Neural cell (in vitro differentiated cells): ENCODE data around the gene PARD3B. TPM values are rescaled to one million over a fixed set of nuclear protein-coding genes. Genes with fewer than 3 reads are reported as not detected.

Experiments
- H2AFZ ChIP-seq: fragments of 200-600, 300-800 bp; sonication (generic), shearing (Covaris generic); 2 replicates; pipeline ENCODE4 v1.6.0; 2014; ENCODE audit warnings: low read depth, mild to moderate bottlenecking, antibody characterized with exemption, low read length, moderate library complexity
- H3F3A ChIP-seq: fragments of 200-600 bp; shearing (Covaris generic); 2 replicates; pipeline ENCODE4 v1.6.1; 2016; ENCODE audit warnings: mild to moderate bottlenecking, moderate library complexity, mixed read lengths, antibody characterized with exemption, low read length; ENCODE audit not compliant: insufficient read depth, poor library complexity, severe bottlenecking
- H3K27ac ChIP-seq: fragments of 200-600, 300-800 bp; sonication (generic), shearing (Covaris generic); 2 replicates; pipeline ENCODE4 v1.5.1; 2014; ENCODE audit warnings: mild to moderate bottlenecking, low read length, moderate library complexity
- H3K27me3 ChIP-seq: fragments of 300-800, 200-600 bp; sonication (generic), shearing (Covaris generic); 2 replicates; pipeline ENCODE4 v1.6.0; 2014; ENCODE audit warnings: mild to moderate bottlenecking, low read depth, low read length, moderate library complexity; ENCODE audit not compliant: insufficient read depth
- H3K36me3 ChIP-seq: fragments of 300-800, 200-600 bp; sonication (generic), shearing (Covaris generic); 2 replicates; pipeline ENCODE4 v1.5.1; 2014; ENCODE audit warnings: mild to moderate bottlenecking, antibody characterized with exemption, low read length, moderate library complexity; ENCODE audit not compliant: insufficient read depth
- H3K4me2 ChIP-seq: fragments of 300-800, 200-600 bp; sonication (generic), shearing (Covaris generic); 2 replicates; pipeline ENCODE4 v1.6.0; 2014; ENCODE audit warnings: mild to moderate bottlenecking, low read length
- H3K4me3 ChIP-seq: fragments of 300-800, 200-600 bp; sonication (generic), shearing (Covaris generic); 2 replicates; pipeline ENCODE4 v1.5.1; 2014; ENCODE audit warnings: mild to moderate bottlenecking, low read length, moderate library complexity
- H3K79me2 ChIP-seq: fragments of 200-600 bp; shearing (Covaris generic); replicated peaks from 2 replicates; pipeline ENCODE4 v1.6.0; 2014; ENCODE audit warnings: mild to moderate bottlenecking, low read length, moderate library complexity; ENCODE audit not compliant: insufficient read depth
- H3K9ac ChIP-seq: fragments of 300-800, 200-600 bp; sonication (generic), shearing (Covaris generic); 2 replicates; pipeline ENCODE4 v1.6.1; 2016; ENCODE audit warnings: mild to moderate bottlenecking, low read length, mixed read lengths
- H3K9me2 ChIP-seq: fragments of 200-600 bp; shearing (Covaris generic); 2 replicates; pipeline ENCODE4 v1.6.1; 2016; ENCODE audit warnings: mild to moderate bottlenecking, low read length, mixed read lengths; ENCODE audit not compliant: insufficient read depth
- H3K9me3 ChIP-seq: fragments of 200-600, 300-800 bp; sonication (generic), shearing (Covaris generic); 2 replicates; pipeline ENCODE4 v1.6.1; 2016; ENCODE audit warnings: mild to moderate bottlenecking, mixed run types, low read length, moderate library complexity, mixed read lengths
- H4K20me1 ChIP-seq: fragments of 200-600 bp; shearing (Covaris generic); 2 replicates; pipeline ENCODE4 v1.6.1; 2016; ENCODE audit warnings: mild to moderate bottlenecking, mixed run types; ENCODE audit not compliant: insufficient read depth
- EP300 ChIP-seq: fragments of 450-650 bp; conservative IDR thresholded peaks from 2 replicates; pipeline ENCODE4 v1.6.1; 2014; ENCODE audit warnings: antibody characterized with exemption, mild to moderate bottlenecking, moderate library complexity; ENCODE audit not compliant: poor library complexity, severe bottlenecking
- EZH2 ChIP-seq: fragments of 200-600, 300-800 bp; shearing (Covaris generic), sonication (generic); IDR thresholded peaks from 2 replicates; pipeline ENCODE4 v1.6.1; 2014; ENCODE audit warnings: antibody characterized with exemption, low read length, borderline replicate concordance, mild to moderate bottlenecking; ENCODE audit not compliant: insufficient read depth, poor library complexity, severe bottlenecking
- MXI1 ChIP-seq: fragments of 450-650 bp; conservative IDR thresholded peaks from 2 replicates; pipeline ENCODE4 v1.6.1; 2014; ENCODE audit warnings: antibody characterized with exemption, mild to moderate bottlenecking; ENCODE audit not compliant: poor library complexity, severe bottlenecking
- POLR2AphosphoS5 ChIP-seq: IDR thresholded peaks from 2 replicates; pipeline ENCODE4 v1.6.1; 2012
- RAD21 ChIP-seq: fragments of 450-650 bp; conservative IDR thresholded peaks from 2 replicates; pipeline ENCODE4 v1.6.1; 2014; ENCODE audit warnings: antibody characterized with exemption, mild to moderate bottlenecking, moderate library complexity
- SMC3 ChIP-seq: fragments of 450-650 bp; conservative IDR thresholded peaks from 2 replicates; pipeline ENCODE4 v1.6.1; 2014; ENCODE audit warnings: antibody characterized with exemption, mild to moderate bottlenecking, moderate library complexity; ENCODE audit not compliant: poor library complexity
- TAF1 ChIP-seq: IDR thresholded peaks from 2 replicates; pipeline ENCODE4 v1.6.1; 2012; ENCODE audit warnings: low read depth
- polyA plus RNA-seq: library from polyadenylated mRNA; depleted of rRNA; stranded (reverse); fragments of >200 nt; gene quantifications from 2 replicates; pipeline ENCODE4 v1.2.3, GENCODE V29; 2014
- TF ChIP-seq, protein P1 (sequence below): fragments of 450-650 bp; IDR thresholded peaks from 2 replicates; pipeline ENCODE4 v1.5.1; 2014; ENCODE audit warnings: antibody characterized with exemption, mild to moderate bottlenecking, moderate library complexity; ENCODE audit not compliant: poor library complexity, severe bottlenecking
- TF ChIP-seq, protein P2 (sequence below): IDR thresholded peaks from 2 replicates; pipeline ENCODE4 v1.6.1; 2012; ENCODE audit warnings: borderline replicate concordance

The PARD3B gene
- polyA plus RNA-seq, 1 donor from 2014 or later, result 0.54 TPM

DNA sequence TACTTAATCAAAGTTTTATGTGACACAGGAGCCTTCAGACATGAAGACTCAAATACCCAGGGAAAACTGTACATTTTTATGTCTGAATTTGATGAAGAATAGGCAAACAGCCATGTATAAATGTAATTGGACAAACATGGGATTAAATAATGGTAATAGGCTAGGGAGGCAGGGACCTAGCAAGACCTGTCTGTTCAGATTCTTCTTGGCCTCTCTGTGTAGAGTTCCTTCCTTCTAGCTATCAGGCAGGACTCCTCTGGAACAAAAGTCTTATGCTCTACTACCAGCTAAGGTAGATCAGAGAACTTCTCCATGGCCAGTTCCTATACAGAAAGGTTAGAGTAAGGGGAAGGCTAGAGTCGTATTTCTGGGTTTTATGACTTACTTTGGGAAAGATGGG is 9.5 kb upstream of the PARD3B start:
- Histone ChIP-seq H2AFZ (no peak overlapping the region), H3K4me2 (no peak overlapping the region), H3K79me2 (no peaks in the 10 kb centered on the region), H3K4me3 (no peak overlapping the region), H3K9ac (no peak overlapping the region), H3K27me3 (no peaks in the 10 kb centered on the region), H3K9me2 (no peaks in the 10 kb centered on the region), H3K36me3 (no peaks in the 10 kb centered on the region), H3F3A (no peaks in the 10 kb centered on the region), H3K9me3 (no peaks in the 10 kb centered on the region), H3K27ac (no peak overlapping the region), H4K20me1 (no peaks in the 10 kb centered on the region)
- TF ChIP-seq EP300 (no peak), RAD21 (no peak), POLR2AphosphoS5 (no peak), SMC3 (no peak), MXI1 (no peak), TAF1 (no peak), EZH2 (no peak)
- TF ChIP-seq, protein P1, sequence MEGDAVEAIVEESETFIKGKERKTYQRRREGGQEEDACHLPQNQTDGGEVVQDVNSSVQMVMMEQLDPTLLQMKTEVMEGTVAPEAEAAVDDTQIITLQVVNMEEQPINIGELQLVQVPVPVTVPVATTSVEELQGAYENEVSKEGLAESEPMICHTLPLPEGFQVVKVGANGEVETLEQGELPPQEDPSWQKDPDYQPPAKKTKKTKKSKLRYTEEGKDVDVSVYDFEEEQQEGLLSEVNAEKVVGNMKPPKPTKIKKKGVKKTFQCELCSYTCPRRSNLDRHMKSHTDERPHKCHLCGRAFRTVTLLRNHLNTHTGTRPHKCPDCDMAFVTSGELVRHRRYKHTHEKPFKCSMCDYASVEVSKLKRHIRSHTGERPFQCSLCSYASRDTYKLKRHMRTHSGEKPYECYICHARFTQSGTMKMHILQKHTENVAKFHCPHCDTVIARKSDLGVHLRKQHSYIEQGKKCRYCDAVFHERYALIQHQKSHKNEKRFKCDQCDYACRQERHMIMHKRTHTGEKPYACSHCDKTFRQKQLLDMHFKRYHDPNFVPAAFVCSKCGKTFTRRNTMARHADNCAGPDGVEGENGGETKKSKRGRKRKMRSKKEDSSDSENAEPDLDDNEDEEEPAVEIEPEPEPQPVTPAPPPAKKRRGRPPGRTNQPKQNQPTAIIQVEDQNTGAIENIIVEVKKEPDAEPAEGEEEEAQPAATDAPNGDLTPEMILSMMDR, result no peak
- TF ChIP-seq, protein P2, sequence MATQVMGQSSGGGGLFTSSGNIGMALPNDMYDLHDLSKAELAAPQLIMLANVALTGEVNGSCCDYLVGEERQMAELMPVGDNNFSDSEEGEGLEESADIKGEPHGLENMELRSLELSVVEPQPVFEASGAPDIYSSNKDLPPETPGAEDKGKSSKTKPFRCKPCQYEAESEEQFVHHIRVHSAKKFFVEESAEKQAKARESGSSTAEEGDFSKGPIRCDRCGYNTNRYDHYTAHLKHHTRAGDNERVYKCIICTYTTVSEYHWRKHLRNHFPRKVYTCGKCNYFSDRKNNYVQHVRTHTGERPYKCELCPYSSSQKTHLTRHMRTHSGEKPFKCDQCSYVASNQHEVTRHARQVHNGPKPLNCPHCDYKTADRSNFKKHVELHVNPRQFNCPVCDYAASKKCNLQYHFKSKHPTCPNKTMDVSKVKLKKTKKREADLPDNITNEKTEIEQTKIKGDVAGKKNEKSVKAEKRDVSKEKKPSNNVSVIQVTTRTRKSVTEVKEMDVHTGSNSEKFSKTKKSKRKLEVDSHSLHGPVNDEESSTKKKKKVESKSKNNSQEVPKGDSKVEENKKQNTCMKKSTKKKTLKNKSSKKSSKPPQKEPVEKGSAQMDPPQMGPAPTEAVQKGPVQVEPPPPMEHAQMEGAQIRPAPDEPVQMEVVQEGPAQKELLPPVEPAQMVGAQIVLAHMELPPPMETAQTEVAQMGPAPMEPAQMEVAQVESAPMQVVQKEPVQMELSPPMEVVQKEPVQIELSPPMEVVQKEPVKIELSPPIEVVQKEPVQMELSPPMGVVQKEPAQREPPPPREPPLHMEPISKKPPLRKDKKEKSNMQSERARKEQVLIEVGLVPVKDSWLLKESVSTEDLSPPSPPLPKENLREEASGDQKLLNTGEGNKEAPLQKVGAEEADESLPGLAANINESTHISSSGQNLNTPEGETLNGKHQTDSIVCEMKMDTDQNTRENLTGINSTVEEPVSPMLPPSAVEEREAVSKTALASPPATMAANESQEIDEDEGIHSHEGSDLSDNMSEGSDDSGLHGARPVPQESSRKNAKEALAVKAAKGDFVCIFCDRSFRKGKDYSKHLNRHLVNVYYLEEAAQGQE, result no peak

DNA sequence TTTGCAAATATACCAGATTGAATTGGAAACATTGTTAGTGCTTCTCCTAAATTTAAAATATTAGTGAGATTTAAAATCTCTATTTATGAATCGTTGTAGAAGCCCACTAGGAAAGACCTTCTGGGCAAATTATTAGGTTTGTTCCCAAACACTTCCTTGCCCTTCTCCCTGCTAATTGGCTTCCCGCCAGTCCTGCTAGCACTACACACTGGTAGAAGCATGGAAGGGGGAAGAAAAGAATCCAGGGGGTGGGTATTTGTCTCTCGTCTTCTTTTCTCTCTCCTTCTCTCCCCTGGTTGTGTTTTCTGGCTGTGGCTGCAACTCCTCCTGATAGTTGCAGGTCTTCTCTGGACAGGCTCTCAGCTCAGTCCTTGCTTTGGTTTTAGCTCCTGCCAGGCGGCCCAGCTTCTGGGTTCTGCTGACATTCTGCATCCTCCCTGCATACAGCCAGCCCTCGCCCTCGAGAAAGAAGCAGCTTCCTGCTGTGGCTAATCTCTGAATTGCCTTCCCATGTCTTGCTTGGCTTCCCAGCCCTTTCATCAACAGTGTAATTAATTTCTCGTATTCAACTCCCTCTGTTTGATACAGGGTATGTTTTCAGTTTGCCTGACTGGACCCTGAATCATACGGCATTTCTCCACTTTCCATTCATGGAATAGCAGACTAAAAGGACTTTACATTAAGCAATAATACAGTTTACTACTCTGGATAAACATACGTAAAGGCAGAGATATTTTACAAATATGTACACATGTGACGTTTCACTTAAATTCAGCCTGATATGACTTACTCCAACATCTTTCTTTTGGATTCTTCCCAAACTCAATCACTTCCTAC is 6.9 kb upstream of the PARD3B start:
- H3K9me2 ChIP-seq, result no peaks in the 10 kb centered on the region
- H3F3A ChIP-seq, result no peaks in the 10 kb centered on the region
- H3K4me3 ChIP-seq, result peak overlapping the region; percentile 41
- peak overlapping the region; percentile 24 for H3K9ac ChIP-seq
- peak overlapping the region; percentile 10 for H3K27ac ChIP-seq
- H3K27me3 ChIP-seq, result peaks cover 2% of the 10 kb centered on the region
- TF ChIP-seq MXI1 (no peak), EZH2 (no peak), SMC3 (peak; percentile 15), TAF1 (no peak), RAD21 (peak; percentile 23), EP300 (no peak), POLR2AphosphoS5 (no peak)
- TF ChIP-seq, protein P2, result no peak
- TF ChIP-seq, protein P1, result no peak
- no peaks in the 10 kb centered on the region for H4K20me1 ChIP-seq
- no peak overlapping the region for H2AFZ ChIP-seq
- H3K36me3 ChIP-seq, result no peaks in the 10 kb centered on the region
- no peaks in the 10 kb centered on the region for H3K9me3 ChIP-seq
- H3K79me2 ChIP-seq, result no peaks in the 10 kb centered on the region
- H3K4me2 ChIP-seq, result no peak overlapping the region
